GM12878 (cell line): Measurements from ENCODE around the gene B3GNT2. TPM values are rescaled to one million over a fixed set of nuclear protein-coding genes. Genes with fewer than 3 reads are reported as not detected.

Experiments
- ATAC-seq: fragments of 200-7000 bp; cut with Tn5 transposase; 3 replicates; pipeline ENCODE4 v1.9.1; 2020; ENCODE audit warnings: mild to moderate bottlenecking, moderate library complexity
- BruUV-seq: library from RNA; stranded (reverse); fragments of 400-500 nt; replicated peaks from 2 replicates; lab custom pipeline; 2021; lab: Mats Ljungman, UMichigan
- CTCF ChIA-PET: fragments of 300-600 bp; sonication (Branson Sonifier 250); formaldehyde crosslinking; extraction: SDS; loops from one replicate; lab custom pipeline; 2021; ENCODE audit warnings: inconsistent platforms; lab: Yijun Ruan, JAX
- POLR2A ChIA-PET: fragments of 350-600 bp; formaldehyde crosslinking; extraction: SDS; loops from one replicate; lab custom pipeline; 2021; ENCODE audit warnings: inconsistent platforms; lab: Charles Lee
- RAD21 ChIA-PET: fragments of 300-600 bp; sonication (Branson Sonifier 250); formaldehyde crosslinking; loops from one replicate; lab custom pipeline; 2023; ENCODE audit warnings: antibody characterized with exemption; ENCODE audit not compliant: unreplicated experiment; lab: Charles Lee
- SMC1A ChIA-PET: fragments of 300-600 bp; sonication (Branson Sonifier 250); formaldehyde crosslinking; loops from one replicate; lab custom pipeline; 2023; ENCODE audit not compliant: unreplicated experiment, uncharacterized antibody; lab: Charles Lee
- DNase-seq: peaks from one replicate; pipeline ENCODE4 v3.0.0-alpha.2; 2011; ENCODE audit warnings: low read depth, low spot score
- FAIRE-seq: peaks from 3 replicates; lab custom pipeline; 2011; peaks lifted over from hg19 to GRCh38; lab: Jason Lieb, UNC
- H2AFZ ChIP-seq: 2 replicates; pipeline ENCODE4 v1.6.0; 2011; ENCODE audit warnings: low read depth, low read length, control low read depth; ENCODE audit not compliant: control insufficient read depth
- H3K27ac ChIP-seq: 2 replicates; pipeline ENCODE4 v1.5.1; 2011; ENCODE audit warnings: control low read depth; ENCODE audit not compliant: control insufficient read depth, insufficient read depth
- H3K27me3 ChIP-seq, 2 experiments: replicated peaks in 1 of 2; 2 replicates each; pipeline versions ENCODE4 v1.6.0 to v1.6.1; 2011; ENCODE audit warnings: low read length in 1 of 2; ENCODE audit not compliant: control insufficient read depth in 2 of 2, insufficient read depth in 2 of 2
- H3K36me3 ChIP-seq, 2 experiments: 2 replicates each; pipeline ENCODE4 v1.5.1; 2011; ENCODE audit warnings: low read length in 1 of 2; ENCODE audit not compliant: control insufficient read depth in 2 of 2, insufficient read depth in 2 of 2
- H3K4me1 ChIP-seq: 2 replicates; pipeline ENCODE4 v1.6.1; 2011; ENCODE audit warnings: mild to moderate bottlenecking, low read length, moderate library complexity, mixed read lengths; ENCODE audit not compliant: control insufficient read depth, insufficient read depth
- H3K4me2 ChIP-seq: 2 replicates; pipeline ENCODE4 v1.6.0; 2011; ENCODE audit warnings: control low read depth; ENCODE audit not compliant: control insufficient read depth, insufficient read depth
- H3K4me3 ChIP-seq: fragments of 200-600 bp; sonication (generic); 2 replicates; pipeline ENCODE4 v1.5.1; 2016
- H3K79me2 ChIP-seq: 2 replicates; pipeline ENCODE4 v1.6.0; 2011; ENCODE audit warnings: low read length; ENCODE audit not compliant: control insufficient read depth, insufficient read depth
- H3K9ac ChIP-seq: 2 replicates; pipeline ENCODE4 v1.8.0; 2011; ENCODE audit warnings: low read length, control low read depth, mixed read lengths; ENCODE audit not compliant: control insufficient read depth, insufficient read depth
- H3K9me3 ChIP-seq: replicated peaks from 3 replicates; pipeline ENCODE4 v1.5.1; 2011; ENCODE audit warnings: mild to moderate bottlenecking, low read length; ENCODE audit not compliant: control insufficient read depth, insufficient read depth
- H4K20me1 ChIP-seq: 2 replicates; pipeline ENCODE4 v1.6.0; 2011; ENCODE audit not compliant: control insufficient read depth, insufficient read depth
- CHD4 ChIP-seq: fragments of 200-600 bp; sonication (generic); IDR thresholded peaks from 2 replicates; pipeline ENCODE4 v1.6.1; 2016; ENCODE audit warnings: mild to moderate bottlenecking
- GATAD2B ChIP-seq: fragments of 450-650 bp; conservative IDR thresholded peaks from 2 replicates; pipeline ENCODE4 v1.6.1; 2017; ENCODE audit warnings: low read depth, mild to moderate bottlenecking, moderate library complexity
- MYC ChIP-seq: IDR thresholded peaks from 2 replicates; pipeline ENCODE4 v1.6.1; 2011; ENCODE audit warnings: mild to moderate bottlenecking, low read length, moderate library complexity, inconsistent platforms; ENCODE audit not compliant: insufficient read depth, insufficient replicate concordance, insufficient read length, severe bottlenecking
- in situ Hi-C: fragments of 300-500 bp; cut with MboI; formaldehyde crosslinking; loops from 9 replicates; pipeline ENCODE4 v1.14.3; 2018; ENCODE audit warnings: mixed read lengths
- intact Hi-C: fragments of 100-400 bp; cut with micrococcal nuclease; formaldehyde crosslinking; loops from one replicate; pipeline ENCODE4 v1.14.2; 2022; ENCODE audit not compliant: unreplicated experiment
- polyA plus RNA-seq, 11 experiments: library from polyadenylated mRNA; depleted of rRNA in 4 of 11; unstranded in 6 of 11; stranded (reverse) in 5 of 11; fragments of >200 nt; fragmentation: Nextera tagmentation in 4 of 11; fragmentation: Illumina TruSeq in 1 of 11; extraction: Ambion mirVana in 4 of 11; extraction: Trizol in 1 of 11; gene quantifications; 1 replicate in 1 of 11; 2 replicates in 10 of 11; pipeline versions ENCODE4 v1.2.1 to v1.2.3, GENCODE V29; 2011 to 2016; ENCODE audit warnings: inconsistent platforms in 2 of 11, missing spikeins in 2 of 11, low read depth in 1 of 11
- total RNA-seq, 4 experiments: library from RNA; depleted of rRNA in 3 of 4; stranded (reverse); fragments of >200 nt in 3 of 4; fragmentation: Illumina TruSeq in 1 of 4; extraction: Trizol in 1 of 4; gene quantifications; 2 replicates each; pipeline versions ENCODE4 v1.2.1 to v1.2.3, GENCODE V29; 2013 to 2021
- TF ChIP-seq, protein P1 (sequence below): IDR thresholded peaks from 2 replicates; pipeline ENCODE4 v1.6.1; 2012; ENCODE audit warnings: low read depth, low read length, improper control_type of control experiment

The B3GNT2 gene
- total and polyA plus RNA-seq, 10 of the 15 experiments (the other 5 are each of a cell fraction or from before 2014, with no cell fraction given): 19.7 to 103 (median 76.3) TPM

GRCh38 chr2:62176801-62177200, 19.1 kb upstream of the B3GNT2 start:
- in situ Hi-C loops (no loop called here), intact Hi-C loops (no loop called here)
- Histone ChIP-seq H3K9ac (no peak overlapping the region), H3K4me3 (no peak overlapping the region), H3K79me2 (no peaks in the 10 kb centered on the region), H3K27me3 (no peaks in the 10 kb centered on the region), H2AFZ (no peak overlapping the region), H3K4me1 (peaks cover 5% of the 10 kb centered on the region; the same call in 1 of the 2 replicates), H3K27ac (no peak overlapping the region), H3K9me3 (no peaks in the 10 kb centered on the region), H4K20me1 (no peaks in the 10 kb centered on the region), H3K36me3 (no peaks in the 10 kb centered on the region), H3K4me2 (no peak overlapping the region)
- ATAC-seq (no peak), FAIRE-seq (no peak), DNase-seq (no peak)
- ChIA-PET CTCF (interaction anchor here (1.2 kb wide), 1 partner anchor 40 kb away, joined by 3 read pairs; no protein-coding TSS in a partner anchor), POLR2A (interaction anchor here (0.6 kb wide), 1 partner anchor 102 kb away, joined by 4 read pairs; no protein-coding TSS in a partner anchor), SMC1A (interaction anchor here (1.6 to 4.1 kb wide), 2 partner anchors 13 to 30 kb away, joined by 4 to 18 read pairs; no protein-coding TSS in a partner anchor), RAD21 (no interaction called here)
- no peak for TF ChIP-seq CHD4
- TF ChIP-seq, protein P1, sequence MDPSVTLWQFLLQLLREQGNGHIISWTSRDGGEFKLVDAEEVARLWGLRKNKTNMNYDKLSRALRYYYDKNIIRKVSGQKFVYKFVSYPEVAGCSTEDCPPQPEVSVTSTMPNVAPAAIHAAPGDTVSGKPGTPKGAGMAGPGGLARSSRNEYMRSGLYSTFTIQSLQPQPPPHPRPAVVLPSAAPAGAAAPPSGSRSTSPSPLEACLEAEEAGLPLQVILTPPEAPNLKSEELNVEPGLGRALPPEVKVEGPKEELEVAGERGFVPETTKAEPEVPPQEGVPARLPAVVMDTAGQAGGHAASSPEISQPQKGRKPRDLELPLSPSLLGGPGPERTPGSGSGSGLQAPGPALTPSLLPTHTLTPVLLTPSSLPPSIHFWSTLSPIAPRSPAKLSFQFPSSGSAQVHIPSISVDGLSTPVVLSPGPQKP: no peak
- TF ChIP-seq GATAD2B: no peak
- no peak for TF ChIP-seq MYC
- no TSS peak for BruUV-seq
